GM21515 (cell line): ENCODE results near the gene MORC4.

Source experiments
- ATAC-seq: cut with Tn5 transposase; IDR thresholded peaks from one replicate; pipeline ENCODE4 v1.9.1; 2021; ENCODE audit not compliant: unreplicated experiment

Gene MORC4

GRCh38 chrX:106952988-106953387 lies 47.0 kb downstream of the MORC4 start:
- no peak for ATAC-seq

GRCh38 chrX:106952538-106952937 lies 47.5 kb downstream of the MORC4 start:
- ATAC-seq: no peak

- ATAC-seq: no peak
Measured at GRCh38 chrX:106952089-106952488, 47.9 kb downstream of the MORC4 start.

- ATAC-seq: no peak
Measured at GRCh38 chrX:106951230-106951629, 48.8 kb downstream of the MORC4 start.

GRCh38 chrX:106950381-106950780 lies 49.6 kb downstream of the MORC4 start:
- no peak for ATAC-seq

GRCh38 chrX:106949366-106949765 lies 50.6 kb downstream of the MORC4 start:
- ATAC-seq: no peak

- no peak for ATAC-seq
Measured at GRCh38 chrX:106948641-106949040, 51.4 kb downstream of the MORC4 start.

- ATAC-seq: no peak
Measured at GRCh38 chrX:106946464-106946863, 53.5 kb downstream of the MORC4 start.

- ATAC-seq: no peak
Measured at GRCh38 chrX:106940068-106940467, 59.9 kb downstream of the MORC4 start.

- no peak for ATAC-seq
Measured at GRCh38 chrX:106939566-106939965, 60.4 kb downstream of the MORC4 start.

GRCh38 chrX:106936246-106936645 lies 63.8 kb downstream of the MORC4 start:
- ATAC-seq: no peak

GRCh38 chrX:106935175-106935574 lies 64.8 kb downstream of the MORC4 start:
- no peak for ATAC-seq

- no peak for ATAC-seq
Measured at GRCh38 chrX:106933538-106933961, 66.5 kb downstream of the MORC4 start.

- ATAC-seq: no peak
Measured at GRCh38 chrX:106932960-106933537, 67.0 kb downstream of the MORC4 start.

GRCh38 chrX:106932492-106932923 lies 67.5 kb downstream of the MORC4 start:
- ATAC-seq: no peak

GRCh38 chrX:106931831-106932491 lies 68.1 kb downstream of the MORC4 start:
- no peak for ATAC-seq

GRCh38 chrX:106928227-106928626 lies 71.8 kb downstream of the MORC4 start:
- ATAC-seq: no peak

- ATAC-seq: no peak
Measured at GRCh38 chrX:106927700-106928099, 72.3 kb downstream of the MORC4 start.

- ATAC-seq: no peak
Measured at GRCh38 chrX:106927023-106927422, 73.0 kb downstream of the MORC4 start.

- no peak for ATAC-seq
Measured at GRCh38 chrX:106921637-106922036, 78.4 kb downstream of the MORC4 start.

GRCh38 chrX:106919932-106920452 lies 80.0 kb downstream of the MORC4 start, which contains the start of gene CLDN2:
TSS of gene CLDN2 (plus strand) at chrX:106920402. CDS start at chrX:106928229, 7,827 bp downstream.
- ATAC-seq: no peak

- ATAC-seq: no peak
Measured at GRCh38 chrX:106917830-106918500, 82.0 kb downstream of the MORC4 start.
